ENCODE data around the gene CNTNAP2. TPM values are rescaled to one million over a fixed set of nuclear protein-coding genes. Genes with fewer than 3 reads are reported as not detected.

CNTNAP2 gene
- total and polyA plus RNA-seq, 2 of the 8 experiments (the other 6 are each of a cell fraction or from before 2014, with no cell fraction given): 27.9 to 71.0 TPM

DNA sequence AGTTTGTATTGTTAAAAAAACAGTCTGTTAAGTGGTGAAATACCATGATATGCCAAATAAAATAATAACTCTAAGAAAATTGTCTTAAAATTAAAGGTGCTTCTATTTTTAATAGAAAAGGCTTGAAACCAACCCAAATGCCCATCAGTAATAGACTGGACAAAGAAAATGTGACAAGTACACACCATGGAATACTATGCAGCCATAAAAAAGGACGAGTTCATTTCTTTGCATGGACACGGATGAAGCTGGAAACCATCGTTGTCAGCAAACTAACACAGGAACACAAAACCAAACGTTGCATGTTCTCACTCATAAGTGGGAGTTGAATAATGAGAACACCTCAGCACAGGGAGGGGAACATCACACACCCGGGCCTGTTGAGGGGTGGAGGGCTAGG, 7.1 kb downstream of the CNTNAP2 start:
- 95% methylated on average over 5 of the region's 5 CpGs; no CpG with 5 or more reads in 1 of the 2 experiments for WGBS, 2 experiments (ENCODE audit: extremely low coverage in 1 of 2, insufficient coverage in 1 of 2, insufficient read length in 1 of 2, insufficient replicate concordance in 2 of 2, low coverage in 1 of 2, low lambda C conversion rate in 2 of 2, missing lambda C conversion rate in 1 of 2)
- TF ChIP-seq, protein P1, sequence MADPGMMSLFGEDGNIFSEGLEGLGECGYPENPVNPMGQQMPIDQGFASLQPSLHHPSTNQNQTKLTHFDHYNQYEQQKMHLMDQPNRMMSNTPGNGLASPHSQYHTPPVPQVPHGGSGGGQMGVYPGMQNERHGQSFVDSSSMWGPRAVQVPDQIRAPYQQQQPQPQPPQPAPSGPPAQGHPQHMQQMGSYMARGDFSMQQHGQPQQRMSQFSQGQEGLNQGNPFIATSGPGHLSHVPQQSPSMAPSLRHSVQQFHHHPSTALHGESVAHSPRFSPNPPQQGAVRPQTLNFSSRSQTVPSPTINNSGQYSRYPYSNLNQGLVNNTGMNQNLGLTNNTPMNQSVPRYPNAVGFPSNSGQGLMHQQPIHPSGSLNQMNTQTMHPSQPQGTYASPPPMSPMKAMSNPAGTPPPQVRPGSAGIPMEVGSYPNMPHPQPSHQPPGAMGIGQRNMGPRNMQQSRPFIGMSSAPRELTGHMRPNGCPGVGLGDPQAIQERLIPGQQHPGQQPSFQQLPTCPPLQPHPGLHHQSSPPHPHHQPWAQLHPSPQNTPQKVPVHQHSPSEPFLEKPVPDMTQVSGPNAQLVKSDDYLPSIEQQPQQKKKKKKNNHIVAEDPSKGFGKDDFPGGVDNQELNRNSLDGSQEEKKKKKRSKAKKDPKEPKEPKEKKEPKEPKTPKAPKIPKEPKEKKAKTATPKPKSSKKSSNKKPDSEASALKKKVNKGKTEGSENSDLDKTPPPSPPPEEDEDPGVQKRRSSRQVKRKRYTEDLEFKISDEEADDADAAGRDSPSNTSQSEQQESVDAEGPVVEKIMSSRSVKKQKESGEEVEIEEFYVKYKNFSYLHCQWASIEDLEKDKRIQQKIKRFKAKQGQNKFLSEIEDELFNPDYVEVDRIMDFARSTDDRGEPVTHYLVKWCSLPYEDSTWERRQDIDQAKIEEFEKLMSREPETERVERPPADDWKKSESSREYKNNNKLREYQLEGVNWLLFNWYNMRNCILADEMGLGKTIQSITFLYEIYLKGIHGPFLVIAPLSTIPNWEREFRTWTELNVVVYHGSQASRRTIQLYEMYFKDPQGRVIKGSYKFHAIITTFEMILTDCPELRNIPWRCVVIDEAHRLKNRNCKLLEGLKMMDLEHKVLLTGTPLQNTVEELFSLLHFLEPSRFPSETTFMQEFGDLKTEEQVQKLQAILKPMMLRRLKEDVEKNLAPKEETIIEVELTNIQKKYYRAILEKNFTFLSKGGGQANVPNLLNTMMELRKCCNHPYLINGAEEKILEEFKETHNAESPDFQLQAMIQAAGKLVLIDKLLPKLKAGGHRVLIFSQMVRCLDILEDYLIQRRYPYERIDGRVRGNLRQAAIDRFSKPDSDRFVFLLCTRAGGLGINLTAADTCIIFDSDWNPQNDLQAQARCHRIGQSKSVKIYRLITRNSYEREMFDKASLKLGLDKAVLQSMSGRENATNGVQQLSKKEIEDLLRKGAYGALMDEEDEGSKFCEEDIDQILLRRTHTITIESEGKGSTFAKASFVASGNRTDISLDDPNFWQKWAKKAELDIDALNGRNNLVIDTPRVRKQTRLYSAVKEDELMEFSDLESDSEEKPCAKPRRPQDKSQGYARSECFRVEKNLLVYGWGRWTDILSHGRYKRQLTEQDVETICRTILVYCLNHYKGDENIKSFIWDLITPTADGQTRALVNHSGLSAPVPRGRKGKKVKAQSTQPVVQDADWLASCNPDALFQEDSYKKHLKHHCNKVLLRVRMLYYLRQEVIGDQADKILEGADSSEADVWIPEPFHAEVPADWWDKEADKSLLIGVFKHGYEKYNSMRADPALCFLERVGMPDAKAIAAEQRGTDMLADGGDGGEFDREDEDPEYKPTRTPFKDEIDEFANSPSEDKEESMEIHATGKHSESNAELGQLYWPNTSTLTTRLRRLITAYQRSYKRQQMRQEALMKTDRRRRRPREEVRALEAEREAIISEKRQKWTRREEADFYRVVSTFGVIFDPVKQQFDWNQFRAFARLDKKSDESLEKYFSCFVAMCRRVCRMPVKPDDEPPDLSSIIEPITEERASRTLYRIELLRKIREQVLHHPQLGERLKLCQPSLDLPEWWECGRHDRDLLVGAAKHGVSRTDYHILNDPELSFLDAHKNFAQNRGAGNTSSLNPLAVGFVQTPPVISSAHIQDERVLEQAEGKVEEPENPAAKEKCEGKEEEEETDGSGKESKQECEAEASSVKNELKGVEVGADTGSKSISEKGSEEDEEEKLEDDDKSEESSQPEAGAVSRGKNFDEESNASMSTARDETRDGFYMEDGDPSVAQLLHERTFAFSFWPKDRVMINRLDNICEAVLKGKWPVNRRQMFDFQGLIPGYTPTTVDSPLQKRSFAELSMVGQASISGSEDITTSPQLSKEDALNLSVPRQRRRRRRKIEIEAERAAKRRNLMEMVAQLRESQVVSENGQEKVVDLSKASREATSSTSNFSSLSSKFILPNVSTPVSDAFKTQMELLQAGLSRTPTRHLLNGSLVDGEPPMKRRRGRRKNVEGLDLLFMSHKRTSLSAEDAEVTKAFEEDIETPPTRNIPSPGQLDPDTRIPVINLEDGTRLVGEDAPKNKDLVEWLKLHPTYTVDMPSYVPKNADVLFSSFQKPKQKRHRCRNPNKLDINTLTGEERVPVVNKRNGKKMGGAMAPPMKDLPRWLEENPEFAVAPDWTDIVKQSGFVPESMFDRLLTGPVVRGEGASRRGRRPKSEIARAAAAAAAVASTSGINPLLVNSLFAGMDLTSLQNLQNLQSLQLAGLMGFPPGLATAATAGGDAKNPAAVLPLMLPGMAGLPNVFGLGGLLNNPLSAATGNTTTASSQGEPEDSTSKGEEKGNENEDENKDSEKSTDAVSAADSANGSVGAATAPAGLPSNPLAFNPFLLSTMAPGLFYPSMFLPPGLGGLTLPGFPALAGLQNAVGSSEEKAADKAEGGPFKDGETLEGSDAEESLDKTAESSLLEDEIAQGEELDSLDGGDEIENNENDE (IDR thresholded peaks at IDR 0.05; ENCODE audit: insufficient replicate concordance, low read length): no peak

More for the DNA sequence above, 7.1 kb downstream of the CNTNAP2 start:
- Histone ChIP-seq H3K14ac (ENCODE audit: insufficient read length) (no peak overlapping the region), H4K20me1 (replicated peaks in 1 of 2; ENCODE audit: control insufficient read depth in 1 of 2, insufficient read depth in 2 of 2, low read length in 2 of 2) (no peaks in the 10 kb centered on the region), H2AK5ac (ENCODE audit: low read depth, low read length) (no peak overlapping the region), H2AFZ (ENCODE audit: low read length) (no peak overlapping the region), H3K23me2 (ENCODE audit: low read depth, low read length) (no peaks in the 10 kb centered on the region), H3K36me3 (ENCODE audit: control insufficient read depth in 2 of 4, insufficient read depth in 4 of 4, low read length in 3 of 4) (no peaks in the 10 kb centered on the region), H3K56ac (replicated peaks; ENCODE audit: insufficient read length, low read depth, low read length) (no peak overlapping the region), H3K4me1 (replicated peaks in 1 of 4; ENCODE audit: control insufficient read depth in 3 of 4, insufficient read depth in 4 of 4, low read length in 3 of 4) (no peaks in the 10 kb centered on the region), H4K91ac (replicated peaks; ENCODE audit: insufficient read length, low read length) (no peak overlapping the region), H4K5ac (ENCODE audit: insufficient read length, low read depth, low read length) (no peak overlapping the region), H2BK120ac (replicated peaks; ENCODE audit: low read depth, low read length) (no peak overlapping the region), H2BK15ac (ENCODE audit: low read length) (no peak overlapping the region), H3K79me1 (ENCODE audit: low read depth, low read length) (no peaks in the 10 kb centered on the region), H2BK12ac (ENCODE audit: low read depth, low read length) (no peak overlapping the region), H2BK20ac (ENCODE audit: low read length) (no peak overlapping the region), H3K9ac (replicated peaks in 1 of 4; ENCODE audit: extremely low read depth in 1 of 4, low read depth in 3 of 4, low read length in 3 of 4) (no peak overlapping the region), H3K27me3 (replicated peaks in 1 of 4; ENCODE audit: control insufficient read depth in 3 of 4, extremely low read depth in 1 of 4, insufficient read depth in 3 of 4, low read length in 3 of 4) (0 out of 7 replicates have a peak, but pooled peaks cover 0 to under 1% (median 0%) of the 10 kb centered on the region in 4 experiments), H3K23ac (ENCODE audit: insufficient read length) (no peak overlapping the region), H3K4me3 (ENCODE audit: extremely low read depth in 1 of 4, insufficient read depth in 2 of 4, low read depth in 3 of 4, low read length in 4 of 4) (no peak overlapping the region), H4K8ac (ENCODE audit: extremely low read depth, insufficient read depth, low read length) (no peak overlapping the region), H3K4ac (replicated peaks; ENCODE audit: insufficient read length, low read depth, low read length) (no peak overlapping the region), H3K4me2 (ENCODE audit: insufficient read depth in 1 of 2, low read depth in 2 of 2, low read length in 2 of 2) (no peak overlapping the region), H3K79me2 (ENCODE audit: control insufficient read depth in 1 of 2, insufficient read depth in 2 of 2, low read length in 2 of 2) (no peaks in the 10 kb centered on the region), H3K18ac (ENCODE audit: extremely low read depth, low read length) (no peak overlapping the region), H3K27ac (ENCODE audit: low read depth, low read length) (no peak overlapping the region), H3K9me3 (ENCODE audit: insufficient read depth in 2 of 2, low read depth in 1 of 2, low read length in 1 of 2) (no peaks in the 10 kb centered on the region), H2BK5ac (ENCODE audit: low read depth, low read length) (no peak overlapping the region)
- DNase-seq (ENCODE audit: low read depth in 1 of 2, low spot score in 2 of 2) (no peak), FAIRE-seq (no peak)
- ChIA-PET CTCF (ENCODE audit: partially characterized antibody) (no interaction called here), POLR2A (ENCODE audit: partially characterized antibody) (no interaction called here)
